SK-N-SH treated with all-trans-retinoic acid at 6 μM for 48 hours (cell line): ENCODE measurements around the gene NXN.
"Not testable (repeated sequence)": the region's sequence is repeated elsewhere in the genome, so short reads cannot be mapped to it uniquely, and the experiment has no call there.

ENCODE experiments used
- ARNTL ChIP-seq: fragments of 450-650 bp; formaldehyde crosslinking; IDR thresholded peaks from 2 replicates; pipeline ENCODE4 v1.5.0; 2020; ENCODE audit warnings: low read depth, mild to moderate bottlenecking, moderate library complexity, borderline replicate concordance
- BACH2 ChIP-seq: fragments of 250-450 bp; sonication (Bioruptor Pico); IDR thresholded peaks from 2 replicates; pipeline ENCODE4 v1.9.0; 2021; ENCODE audit warnings: mild to moderate bottlenecking, borderline replicate concordance
- GLIS3 ChIP-seq: fragments of 250-450 bp; sonication (Bioruptor Pico); IDR thresholded peaks from 2 replicates; pipeline ENCODE4 v1.5.0; 2020; ENCODE audit warnings: mild to moderate bottlenecking, moderate library complexity
- ISL1 ChIP-seq: fragments of 250-450 bp; sonication (Bioruptor Pico); IDR thresholded peaks from 2 replicates; pipeline ENCODE4 v2.1.2; 2022; ENCODE audit warnings: mild to moderate bottlenecking, moderate library complexity
- PPARA ChIP-seq: fragments of 250-450 bp; sonication (Bioruptor Pico); IDR thresholded peaks from 2 replicates; pipeline ENCODE4 v1.5.0; 2020; ENCODE audit warnings: mild to moderate bottlenecking, borderline replicate concordance
- SNAI2 ChIP-seq: fragments of 250-450 bp; sonication (Bioruptor Pico); IDR thresholded peaks from 2 replicates; pipeline ENCODE4 v1.5.0; 2020; ENCODE audit warnings: mild to moderate bottlenecking, moderate library complexity
- TCF4 ChIP-seq: fragments of 250-450 bp; sonication (Bioruptor Pico); IDR thresholded peaks from 2 replicates; pipeline ENCODE4 v1.8.0; 2021; ENCODE audit warnings: mild to moderate bottlenecking, moderate library complexity, borderline replicate concordance
- ZFP3 ChIP-seq: fragments of 250-450 bp; sonication (Bioruptor Pico); IDR thresholded peaks from 2 replicates; pipeline ENCODE4 v1.5.0; 2020; ENCODE audit warnings: mild to moderate bottlenecking, moderate library complexity
- ZFP30 ChIP-seq: fragments of 450-650 bp; formaldehyde crosslinking; IDR thresholded peaks from 2 replicates; pipeline ENCODE4 v1.5.0; 2022; ENCODE audit warnings: mild to moderate bottlenecking, moderate library complexity
- ZNF70 ChIP-seq: fragments of 450-650 bp; formaldehyde crosslinking; IDR thresholded peaks from 2 replicates; pipeline ENCODE4 v1.5.0; 2020; ENCODE audit warnings: mild to moderate bottlenecking, moderate library complexity
- TF ChIP-seq, protein P1 (sequence below): fragments of 250-450 bp; sonication (Bioruptor Pico); IDR thresholded peaks from 2 replicates; pipeline ENCODE4 v1.8.0; 2020; ENCODE audit warnings: mild to moderate bottlenecking, moderate library complexity, borderline replicate concordance
- TF ChIP-seq, protein P2 (sequence below): fragments of 250-450 bp; sonication (Bioruptor Pico); IDR thresholded peaks from 2 replicates; pipeline ENCODE4 v1.5.1; 2020; ENCODE audit warnings: low read depth, mild to moderate bottlenecking, moderate library complexity
- TF ChIP-seq, protein P3 (sequence below): fragments of 250-450 bp; sonication (Bioruptor Pico); IDR thresholded peaks from 2 replicates; pipeline ENCODE4 v1.5.1; 2021; ENCODE audit warnings: mild to moderate bottlenecking, moderate library complexity
- TF ChIP-seq, protein P4 (sequence below): fragments of 250-450 bp; sonication (Bioruptor Pico); IDR thresholded peaks from 2 replicates; pipeline ENCODE4 v1.5.0; 2020; ENCODE audit warnings: mild to moderate bottlenecking, moderate library complexity

DNA sequence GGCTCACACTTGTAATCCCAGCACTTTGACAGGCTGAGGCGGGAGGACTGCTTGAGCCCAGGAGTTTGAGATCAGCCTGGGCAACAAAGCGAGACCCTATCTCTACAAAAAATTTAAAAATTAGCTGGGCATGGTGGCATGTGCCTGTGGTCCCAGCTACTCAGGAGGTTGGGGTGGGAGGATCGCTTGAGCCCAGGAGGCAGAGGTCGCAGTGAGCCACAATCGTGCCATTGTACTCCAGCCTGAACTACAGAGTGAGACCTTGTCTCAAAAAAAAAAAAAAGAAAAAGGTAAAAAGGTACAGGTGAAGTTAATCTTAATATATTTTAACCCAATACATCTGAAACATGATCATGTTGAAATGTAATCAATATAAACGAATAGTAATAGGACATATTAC, 73.9 kb downstream of the NXN start:
- not testable (repeated sequence) for TF ChIP-seq ISL1, ZFP30, GLIS3, PPARA, BACH2, ZNF70, TCF4, ARNTL, SNAI2, ZFP3 (CRISPR knock-in tag)
- TF ChIP-seq, protein P1, sequence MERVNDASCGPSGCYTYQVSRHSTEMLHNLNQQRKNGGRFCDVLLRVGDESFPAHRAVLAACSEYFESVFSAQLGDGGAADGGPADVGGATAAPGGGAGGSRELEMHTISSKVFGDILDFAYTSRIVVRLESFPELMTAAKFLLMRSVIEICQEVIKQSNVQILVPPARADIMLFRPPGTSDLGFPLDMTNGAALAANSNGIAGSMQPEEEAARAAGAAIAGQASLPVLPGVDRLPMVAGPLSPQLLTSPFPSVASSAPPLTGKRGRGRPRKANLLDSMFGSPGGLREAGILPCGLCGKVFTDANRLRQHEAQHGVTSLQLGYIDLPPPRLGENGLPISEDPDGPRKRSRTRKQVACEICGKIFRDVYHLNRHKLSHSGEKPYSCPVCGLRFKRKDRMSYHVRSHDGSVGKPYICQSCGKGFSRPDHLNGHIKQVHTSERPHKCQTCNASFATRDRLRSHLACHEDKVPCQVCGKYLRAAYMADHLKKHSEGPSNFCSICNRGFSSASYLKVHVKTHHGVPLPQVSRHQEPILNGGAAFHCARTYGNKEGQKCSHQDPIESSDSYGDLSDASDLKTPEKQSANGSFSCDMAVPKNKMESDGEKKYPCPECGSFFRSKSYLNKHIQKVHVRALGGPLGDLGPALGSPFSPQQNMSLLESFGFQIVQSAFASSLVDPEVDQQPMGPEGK (CRISPR knock-in tag): not testable (repeated sequence)
- TF ChIP-seq, protein P2, sequence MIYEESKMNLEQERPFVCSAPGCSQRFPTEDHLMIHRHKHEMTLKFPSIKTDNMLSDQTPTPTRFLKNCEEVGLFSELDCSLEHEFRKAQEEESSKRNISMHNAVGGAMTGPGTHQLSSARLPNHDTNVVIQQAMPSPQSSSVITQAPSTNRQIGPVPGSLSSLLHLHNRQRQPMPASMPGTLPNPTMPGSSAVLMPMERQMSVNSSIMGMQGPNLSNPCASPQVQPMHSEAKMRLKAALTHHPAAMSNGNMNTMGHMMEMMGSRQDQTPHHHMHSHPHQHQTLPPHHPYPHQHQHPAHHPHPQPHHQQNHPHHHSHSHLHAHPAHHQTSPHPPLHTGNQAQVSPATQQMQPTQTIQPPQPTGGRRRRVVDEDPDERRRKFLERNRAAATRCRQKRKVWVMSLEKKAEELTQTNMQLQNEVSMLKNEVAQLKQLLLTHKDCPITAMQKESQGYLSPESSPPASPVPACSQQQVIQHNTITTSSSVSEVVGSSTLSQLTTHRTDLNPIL (CRISPR knock-in tag): not testable (repeated sequence)
- TF ChIP-seq, protein P3, sequence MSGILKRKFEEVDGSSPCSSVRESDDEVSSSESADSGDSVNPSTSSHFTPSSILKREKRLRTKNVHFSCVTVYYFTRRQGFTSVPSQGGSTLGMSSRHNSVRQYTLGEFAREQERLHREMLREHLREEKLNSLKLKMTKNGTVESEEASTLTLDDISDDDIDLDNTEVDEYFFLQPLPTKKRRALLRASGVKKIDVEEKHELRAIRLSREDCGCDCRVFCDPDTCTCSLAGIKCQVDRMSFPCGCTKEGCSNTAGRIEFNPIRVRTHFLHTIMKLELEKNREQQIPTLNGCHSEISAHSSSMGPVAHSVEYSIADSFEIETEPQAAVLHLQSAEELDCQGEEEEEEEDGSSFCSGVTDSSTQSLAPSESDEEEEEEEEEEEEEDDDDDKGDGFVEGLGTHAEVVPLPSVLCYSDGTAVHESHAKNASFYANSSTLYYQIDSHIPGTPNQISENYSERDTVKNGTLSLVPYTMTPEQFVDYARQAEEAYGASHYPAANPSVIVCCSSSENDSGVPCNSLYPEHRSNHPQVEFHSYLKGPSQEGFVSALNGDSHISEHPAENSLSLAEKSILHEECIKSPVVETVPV (CRISPR knock-in tag): not testable (repeated sequence)
- TF ChIP-seq, protein P4, sequence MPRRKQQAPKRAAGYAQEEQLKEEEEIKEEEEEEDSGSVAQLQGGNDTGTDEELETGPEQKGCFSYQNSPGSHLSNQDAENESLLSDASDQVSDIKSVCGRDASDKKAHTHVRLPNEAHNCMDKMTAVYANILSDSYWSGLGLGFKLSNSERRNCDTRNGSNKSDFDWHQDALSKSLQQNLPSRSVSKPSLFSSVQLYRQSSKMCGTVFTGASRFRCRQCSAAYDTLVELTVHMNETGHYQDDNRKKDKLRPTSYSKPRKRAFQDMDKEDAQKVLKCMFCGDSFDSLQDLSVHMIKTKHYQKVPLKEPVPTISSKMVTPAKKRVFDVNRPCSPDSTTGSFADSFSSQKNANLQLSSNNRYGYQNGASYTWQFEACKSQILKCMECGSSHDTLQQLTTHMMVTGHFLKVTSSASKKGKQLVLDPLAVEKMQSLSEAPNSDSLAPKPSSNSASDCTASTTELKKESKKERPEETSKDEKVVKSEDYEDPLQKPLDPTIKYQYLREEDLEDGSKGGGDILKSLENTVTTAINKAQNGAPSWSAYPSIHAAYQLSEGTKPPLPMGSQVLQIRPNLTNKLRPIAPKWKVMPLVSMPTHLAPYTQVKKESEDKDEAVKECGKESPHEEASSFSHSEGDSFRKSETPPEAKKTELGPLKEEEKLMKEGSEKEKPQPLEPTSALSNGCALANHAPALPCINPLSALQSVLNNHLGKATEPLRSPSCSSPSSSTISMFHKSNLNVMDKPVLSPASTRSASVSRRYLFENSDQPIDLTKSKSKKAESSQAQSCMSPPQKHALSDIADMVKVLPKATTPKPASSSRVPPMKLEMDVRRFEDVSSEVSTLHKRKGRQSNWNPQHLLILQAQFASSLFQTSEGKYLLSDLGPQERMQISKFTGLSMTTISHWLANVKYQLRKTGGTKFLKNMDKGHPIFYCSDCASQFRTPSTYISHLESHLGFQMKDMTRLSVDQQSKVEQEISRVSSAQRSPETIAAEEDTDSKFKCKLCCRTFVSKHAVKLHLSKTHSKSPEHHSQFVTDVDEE: not testable (repeated sequence)
